Measurements from ENCODE around the gene SMAD9.

Gene SMAD9

GRCh38 chr13:36822785-36823184 is 97.3 kb downstream of the SMAD9 start:
- H3K9ac ChIP-seq, result no peak overlapping the region
- peak overlapping the region; percentile 96 for H3K4me2 ChIP-seq
- H3K4me3 ChIP-seq, result no peak overlapping the region
- no peak for TF ChIP-seq Cebpa-rat (IDR thresholded peaks at IDR 0.05)
- peaks cover 36% of the 10 kb centered on the region for H3K4me1 ChIP-seq
- H4K20me1 ChIP-seq, result peaks cover 71% of the 10 kb centered on the region
- peaks cover 21% of the 10 kb centered on the region; the same call in 1 of the 2 replicates for H3K36me3 ChIP-seq
- H3K9me3 ChIP-seq, result no peaks in the 10 kb centered on the region
- H3K27ac ChIP-seq, result no peak overlapping the region
- H3K27me3 ChIP-seq, result no peaks in the 10 kb centered on the region

DNA sequence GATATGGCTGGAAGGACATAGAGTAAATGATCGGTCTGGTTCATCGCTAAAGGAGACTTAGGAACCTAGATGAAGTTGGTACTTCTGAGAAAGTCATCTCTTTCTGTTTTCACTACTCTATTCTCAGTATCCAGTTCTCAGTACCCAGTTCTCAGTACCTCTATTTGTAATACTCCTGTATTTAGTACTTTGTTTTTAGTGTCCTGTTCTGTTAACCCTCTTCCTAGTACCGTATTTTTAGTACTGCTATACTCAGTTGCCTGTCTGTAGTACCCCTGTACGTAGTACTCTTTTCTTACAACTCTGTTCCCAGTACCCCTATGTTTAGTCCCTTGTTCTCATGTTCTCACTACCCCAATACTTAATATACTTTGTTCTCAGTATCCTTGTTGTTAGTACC is 99.8 kb downstream of the SMAD9 start:
- H3K4me2 ChIP-seq, result peak overlapping the region; percentile 96
- no peak for TF ChIP-seq Cebpa-rat (IDR thresholded peaks at IDR 0.05)
- H3K4me3 ChIP-seq, result peak overlapping the region; percentile 83
- peak overlapping the region; percentile 87 for H3K27ac ChIP-seq
- H4K20me1 ChIP-seq, result peaks cover 56% of the 10 kb centered on the region
- no peaks in the 10 kb centered on the region for H3K9me3 ChIP-seq
- peaks cover 7% of the 10 kb centered on the region; the same call in 1 of the 2 replicates for H3K36me3 ChIP-seq
- peaks cover 36% of the 10 kb centered on the region for H3K4me1 ChIP-seq
- peak overlapping the region; percentile 86 for H3K9ac ChIP-seq
- H3K27me3 ChIP-seq, result no peaks in the 10 kb centered on the region

DNA sequence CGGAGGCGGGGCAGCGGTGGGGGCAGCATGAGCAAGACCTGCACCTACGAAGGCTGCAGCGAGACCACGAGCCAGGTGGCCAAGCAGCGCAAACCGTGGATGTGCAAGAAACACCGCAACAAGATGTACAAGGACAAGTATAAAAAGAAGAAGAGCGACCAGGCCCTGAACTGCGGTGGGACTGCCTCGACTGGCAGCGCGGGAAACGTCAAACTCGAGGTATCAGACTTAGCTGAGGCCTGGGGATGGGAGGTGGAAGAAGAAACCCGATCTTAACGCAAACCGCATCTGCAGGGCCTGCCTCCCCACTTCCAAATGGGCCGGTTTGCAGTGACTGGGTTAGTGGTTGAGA is 100.3 kb downstream of the SMAD9 start:
- Histone ChIP-seq H3K27me3 (no peaks in the 10 kb centered on the region), H3K36me3 (peaks cover 2% of the 10 kb centered on the region; the same call in 1 of the 2 replicates), H3K4me1 (peaks cover 37% of the 10 kb centered on the region), H3K27ac (peak overlapping the region; percentile 87), H3K9me3 (no peaks in the 10 kb centered on the region), H4K20me1 (peaks cover 51% of the 10 kb centered on the region), H3K4me3 (peak overlapping the region; percentile 83), H3K4me2 (peak overlapping the region; percentile 96), H3K9ac (peak overlapping the region; percentile 86)
- TF ChIP-seq Cebpa-rat (IDR thresholded peaks at IDR 0.05), result no peak

DNA sequence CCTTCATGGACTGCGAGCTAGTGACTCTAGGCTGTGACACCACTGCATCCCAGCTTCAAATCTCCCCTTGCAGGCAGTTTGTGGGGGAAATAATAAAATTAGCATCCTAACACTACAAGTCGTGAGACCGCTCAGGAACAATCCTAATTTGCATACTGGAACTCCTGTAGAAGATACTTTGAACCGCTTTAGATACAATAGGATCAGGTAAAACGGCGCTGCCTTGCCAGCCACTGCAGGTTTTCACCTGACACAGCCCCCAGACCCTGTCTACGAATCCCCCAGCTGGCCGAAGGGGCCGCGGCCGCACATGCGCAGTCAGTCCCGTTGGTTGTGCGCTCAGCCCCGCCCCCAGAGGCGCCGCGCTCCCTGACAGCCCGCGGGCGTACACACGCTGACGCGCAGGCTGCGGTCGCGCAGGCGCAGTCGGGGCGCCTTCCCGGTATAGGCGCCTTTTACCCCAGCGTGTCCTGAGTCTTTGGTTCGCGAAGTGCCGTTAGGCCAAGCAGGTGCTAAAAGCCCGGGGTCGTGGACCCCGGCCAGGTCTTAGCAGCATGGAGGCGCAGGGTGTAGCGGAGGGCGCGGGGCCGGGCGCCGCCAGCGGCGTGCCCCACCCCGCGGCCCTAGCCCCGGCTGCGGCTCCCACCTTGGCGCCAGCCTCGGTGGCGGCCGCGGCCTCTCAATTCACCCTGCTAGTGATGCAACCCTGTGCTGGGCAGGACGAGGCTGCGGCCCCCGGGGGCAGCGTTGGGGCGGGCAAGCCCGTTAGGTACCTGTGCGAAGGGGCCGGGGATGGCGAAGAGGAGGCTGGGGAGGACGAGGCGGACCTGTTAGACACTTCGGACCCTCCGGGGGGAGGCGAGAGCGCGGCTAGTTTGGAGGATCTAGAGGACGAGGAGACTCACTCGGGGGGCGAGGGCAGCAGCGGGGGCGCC is 101.0 kb downstream of the SMAD9 start, which contains the start of gene RFXAP:
TSS of gene RFXAP (plus strand) at position 419 of the 935 bp plus-strand sequence. CDS start at position 555, 136 bp downstream.
- Histone ChIP-seq H3K27me3 (no peaks in the 10 kb centered on the region), H3K4me1 (peaks cover 42% of the 10 kb centered on the region), H3K36me3 (no peaks in the 10 kb centered on the region), H3K4me2 (peak within 1 kb of the TSS; percentile 96), H3K27ac (peak within 1 kb of the TSS; percentile 87), H3K9ac (peak within 1 kb of the TSS; percentile 86), H4K20me1 (peaks cover 44% of the 10 kb centered on the region), H3K4me3 (peak within 1 kb of the TSS; percentile 83), H3K9me3 (no peaks in the 10 kb centered on the region)
- TF ChIP-seq Cebpa-rat (IDR thresholded peaks at IDR 0.05), result peak; percentile 42; the same call in 1 of the 2 replicates

GRCh38 chr13:36817996-36818803 is 101.8 kb downstream of the SMAD9 start:
- H3K4me3 ChIP-seq, result peak overlapping the region; percentile 83
- H4K20me1 ChIP-seq, result peaks cover 35% of the 10 kb centered on the region
- no peak for TF ChIP-seq Cebpa-rat (IDR thresholded peaks at IDR 0.05)
- H3K27ac ChIP-seq, result no peak overlapping the region
- no peaks in the 10 kb centered on the region for H3K27me3 ChIP-seq
- peaks cover 42% of the 10 kb centered on the region for H3K4me1 ChIP-seq
- no peaks in the 10 kb centered on the region for H3K9me3 ChIP-seq
- H3K4me2 ChIP-seq, result peak overlapping the region; percentile 96
- H3K36me3 ChIP-seq, result no peaks in the 10 kb centered on the region
- H3K9ac ChIP-seq, result peak overlapping the region; percentile 86; the same call in 1 of the 2 replicates

DNA sequence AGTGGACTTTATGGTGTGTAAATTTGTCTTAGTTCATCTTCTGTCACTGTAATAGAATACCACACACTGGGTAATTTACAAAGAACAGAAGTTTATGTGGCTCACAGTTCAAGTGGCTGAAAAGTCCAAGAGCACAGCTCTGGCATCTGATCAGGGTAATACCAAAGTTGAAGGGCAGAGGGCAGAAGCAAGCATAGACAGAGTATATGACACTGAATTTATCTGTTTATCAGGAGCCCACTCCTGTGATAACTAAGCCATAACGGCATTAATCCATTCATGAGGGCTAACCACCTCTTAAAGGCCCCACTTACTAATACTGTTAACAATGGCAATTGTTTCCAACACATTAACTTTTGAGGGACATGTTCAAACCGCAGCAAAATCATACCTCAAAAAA is 105.0 kb downstream of the SMAD9 start:
- no peak for TF ChIP-seq Cebpa-rat (IDR thresholded peaks at IDR 0.05)
- H3K36me3 ChIP-seq, result no peaks in the 10 kb centered on the region

DNA sequence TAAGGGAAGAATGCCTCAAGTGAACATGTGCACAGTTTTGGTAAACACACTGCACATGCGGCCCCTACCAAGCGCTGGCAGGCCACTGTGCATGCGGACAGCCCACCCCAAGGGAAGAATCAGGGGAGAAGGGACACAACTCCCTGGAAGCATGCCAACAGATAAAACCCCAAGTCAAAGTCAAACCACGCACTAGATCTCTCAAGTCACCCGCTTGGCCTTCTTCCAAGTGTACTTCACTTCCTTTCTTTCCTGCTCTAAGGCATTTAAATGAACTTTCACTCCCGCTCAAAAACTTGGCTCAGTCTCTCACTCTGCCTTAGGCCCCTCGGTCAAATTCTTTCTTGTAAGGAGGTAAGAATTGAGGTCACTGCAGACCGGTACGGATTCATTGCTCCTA is 105.6 kb downstream of the SMAD9 start:
- Histone ChIP-seq H3K36me3 (no peaks in the 10 kb centered on the region), H3K4me1 (peaks cover 13% of the 10 kb centered on the region)
- TF ChIP-seq Cebpa-rat (IDR thresholded peaks at IDR 0.05), result no peak

More for the DNA sequence above, 105.0 kb downstream of the SMAD9 start:
- H3K27ac ChIP-seq, result no peak overlapping the region
- no peaks in the 10 kb centered on the region for H3K27me3 ChIP-seq
- no peak overlapping the region for H3K4me3 ChIP-seq
- no peak overlapping the region for H3K9ac ChIP-seq
- peaks cover 4% of the 10 kb centered on the region for H4K20me1 ChIP-seq
- peaks cover 13% of the 10 kb centered on the region for H3K4me1 ChIP-seq
- H3K9me3 ChIP-seq, result no peaks in the 10 kb centered on the region
- no peak overlapping the region for H3K4me2 ChIP-seq

DNA sequence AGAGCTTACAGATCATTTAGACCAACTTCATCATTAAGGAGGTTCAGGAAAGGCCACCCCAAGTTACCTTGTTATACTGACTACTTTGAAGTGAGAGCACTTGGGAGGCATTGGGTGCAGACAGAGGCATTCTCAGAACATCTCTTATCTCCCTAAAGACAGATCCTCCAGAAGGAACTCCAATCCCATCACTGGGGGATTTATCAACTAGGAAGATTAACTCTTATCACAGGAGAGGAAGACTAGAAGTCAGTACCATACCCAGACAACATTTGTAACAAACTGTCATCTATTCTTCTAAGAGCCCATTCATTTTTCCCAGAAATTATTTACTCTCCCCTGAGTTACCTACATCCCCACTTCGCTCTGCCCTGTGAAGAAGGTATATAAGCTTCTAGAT is 106.8 kb downstream of the SMAD9 start:
- Histone ChIP-seq H3K9ac (no peak overlapping the region), H3K9me3 (no peaks in the 10 kb centered on the region), H3K27me3 (no peaks in the 10 kb centered on the region), H4K20me1 (no peaks in the 10 kb centered on the region), H3K4me2 (no peak overlapping the region), H3K36me3 (no peaks in the 10 kb centered on the region), H3K4me3 (no peak overlapping the region), H3K4me1 (peaks cover 7% of the 10 kb centered on the region), H3K27ac (no peak overlapping the region)
- no peak for TF ChIP-seq Cebpa-rat (IDR thresholded peaks at IDR 0.05)

More for the DNA sequence above, 105.6 kb downstream of the SMAD9 start:
- Histone ChIP-seq H3K9me3 (no peaks in the 10 kb centered on the region), H3K9ac (no peak overlapping the region), H4K20me1 (no peaks in the 10 kb centered on the region), H3K27ac (no peak overlapping the region), H3K4me3 (no peak overlapping the region), H3K4me2 (0 out of 2 replicates have a peak overlapping the region, but pooled peaks have one; percentile 4), H3K27me3 (no peaks in the 10 kb centered on the region)

GRCh38 chr13:36807616-36808015 is 112.4 kb downstream of the SMAD9 start:
- no peak overlapping the region for H3K9ac ChIP-seq
- no peak overlapping the region for H3K27ac ChIP-seq
- H4K20me1 ChIP-seq, result no peaks in the 10 kb centered on the region
- H3K4me1 ChIP-seq, result peaks cover 30% of the 10 kb centered on the region
- no peaks in the 10 kb centered on the region for H3K9me3 ChIP-seq
- no peak overlapping the region for H3K4me2 ChIP-seq
- TF ChIP-seq Cebpa-rat (IDR thresholded peaks at IDR 0.05), result no peak
- no peak overlapping the region for H3K4me3 ChIP-seq
- H3K27me3 ChIP-seq, result no peaks in the 10 kb centered on the region
- H3K36me3 ChIP-seq, result no peaks in the 10 kb centered on the region
